PC-9 (cell line): ENCODE measurements around the gene UBE4A.

Source experiments
- CTCF ChIP-seq: fragments of 200-600 bp; sonication (generic); conservative IDR thresholded peaks from 2 replicates; pipeline ENCODE4 v1.6.1; 2017; ENCODE audit warnings: mixed run types, antibody characterized with exemption, mild to moderate bottlenecking, moderate library complexity
- EZH2 ChIP-seq: fragments of 200-600 bp; sonication (generic); IDR thresholded peaks from 2 replicates; pipeline ENCODE4 v1.8.0; 2017; ENCODE audit warnings: antibody characterized with exemption, low read depth

GRCh38 chr11:118401151-118401879 is 41.9 kb downstream of the UBE4A start, which contains the start of gene ATP5MG:
- no peak for TF ChIP-seq CTCF
- TF ChIP-seq EZH2: no peak
